Stimulated activated CD4-positive, alpha-beta T cell treated with anti-CD3 and anti-CD28 coated beads, Interleukin-15, amount 100 ng/mL, for 48 hours (primary cell): Measurements from ENCODE around the gene CELF3.
"Not testable (repeated sequence)": the region's sequence is repeated elsewhere in the genome, so short reads cannot be mapped to it uniquely, and the experiment has no call there.

Source experiments
- DNase-seq, 2 donors: peaks; one replicate each; pipeline ENCODE4 v3.0.0-alpha.2; 2020; ENCODE audit warnings: low read depth in 2 of 2

Gene CELF3

GRCh38 chr1:151716771-151717631, at the start of gene CELF3:
Gene CELF3, minus strand, starts transcription at chr1:151716803. Its CDS starts 783 bp downstream, at chr1:151716020.
- no peak for DNase-seq

GRCh38 chr1:151763990-151764389, 47.4 kb upstream of the CELF3 start:
- no peak for DNase-seq

- peak; percentile 81 to 84 for DNase-seq
Measured at GRCh38 chr1:151762941-151763921, 46.6 kb upstream of the CELF3 start, which contains the start of gene MRPL9. Gene MRPL9, minus strand, starts transcription at chr1:151763496. Its CDS starts 17 bp downstream, at chr1:151763479.

- no peak for DNase-seq
Measured at GRCh38 chr1:151760597-151761385, 44.2 kb upstream of the CELF3 start.

GRCh38 chr1:151759241-151759640, 42.6 kb upstream of the CELF3 start:
- no peak for DNase-seq

GRCh38 chr1:151756291-151756690, 39.7 kb upstream of the CELF3 start:
- DNase-seq: no peak

- no peak for DNase-seq
Measured at GRCh38 chr1:151741516-151741915, 24.9 kb upstream of the CELF3 start.

- DNase-seq: no peak
Measured at GRCh38 chr1:151739590-151740355, 23.2 kb upstream of the CELF3 start.

GRCh38 chr1:151737479-151737878, 20.9 kb upstream of the CELF3 start:
- no peak for DNase-seq

GRCh38 chr1:151737026-151737425, 20.4 kb upstream of the CELF3 start:
- no peak for DNase-seq

GRCh38 chr1:151733995-151734394, 17.4 kb upstream of the CELF3 start:
- not testable (repeated sequence) for DNase-seq

GRCh38 chr1:151733126-151733525, 16.5 kb upstream of the CELF3 start:
- DNase-seq: no peak

GRCh38 chr1:151729966-151730291, 13.3 kb upstream of the CELF3 start:
- DNase-seq: no peak

GRCh38 chr1:151729157-151729965, 12.8 kb upstream of the CELF3 start:
- DNase-seq: no peak

GRCh38 chr1:151728151-151729054, 11.8 kb upstream of the CELF3 start:
- no peak for DNase-seq

GRCh38 chr1:151723726-151724370, 7.2 kb upstream of the CELF3 start:
- DNase-seq: no peak

- DNase-seq: no peak
Measured at GRCh38 chr1:151721788-151722510, 5.3 kb upstream of the CELF3 start.
